Measurements from ENCODE around the gene TBC1D30. TPM values are rescaled to one million over a fixed set of nuclear protein-coding genes. Genes with fewer than 3 reads are reported as not detected.

Gene TBC1D30
- total and polyA plus RNA-seq, 9 of the 15 experiments (the other 6 are each of a cell fraction or from before 2014, with no cell fraction given): 0.07 to 0.55 (median 0.20) TPM; not detected in 1

- TF ChIP-seq MXD1 (CRISPR knock-in tag; IDR thresholded peaks at IDR 0.05; ENCODE audit: borderline replicate concordance, poor library complexity, severe bottlenecking) (no peak), ZNF551 (CRISPR knock-in tag; IDR thresholded peaks at IDR 0.05) (no peak), ZBTB7A (IDR thresholded peaks at IDR 0.05; ENCODE audit: borderline replicate concordance, control insufficient read depth, low read depth, low read length) (no peak), TCF7L2 (IDR thresholded peaks at IDR 0.05; ENCODE audit: low read depth, low read length) (no peak)
Measured at GRCh38 chr12:64813723-64814122, 10.7 kb upstream of the TBC1D30 start (continued).

GRCh38 chr12:64814432-64814831 lies 10.0 kb upstream of the TBC1D30 start:
- FAIRE-seq: no peak
- TF ChIP-seq ZBTB49 (CRISPR knock-in tag; IDR thresholded peaks at IDR 0.05; ENCODE audit: borderline replicate concordance) (no peak), ELK1 (CRISPR knock-in tag; IDR thresholded peaks at IDR 0.05) (no peak), C11orf30 (IDR thresholded peaks at IDR 0.05; ENCODE audit: low read depth) (no peak), CBX1 (IDR thresholded peaks at IDR 0.05; ENCODE audit: low read depth) (no peak), MXD1 (CRISPR knock-in tag; IDR thresholded peaks at IDR 0.05; ENCODE audit: borderline replicate concordance, poor library complexity, severe bottlenecking) (no peak), ZNF41 (CRISPR knock-in tag; conservative IDR thresholded peaks at IDR 0.05) (no peak), NCOA2 (IDR thresholded peaks at IDR 0.05; ENCODE audit: partially characterized antibody in 2 of 2) (no peak), FOXJ3 (CRISPR knock-in tag; IDR thresholded peaks at IDR 0.05) (no peak), NR2C1 (IDR thresholded peaks at IDR 0.05) (no peak), NR2C1 (tag; IDR thresholded peaks at IDR 0.05) (no peak), TFAM (CRISPR knock-in tag; conservative IDR thresholded peaks at IDR 0.05) (no peak), RBM34 (IDR thresholded peaks at IDR 0.05; ENCODE audit: borderline replicate concordance, insufficient read depth, low read length) (no peak)

More at GRCh38 chr12:64814432-64814831, 10.0 kb upstream of the TBC1D30 start:
- Histone ChIP-seq H3K27me3 (ENCODE audit: control insufficient read depth in 2 of 2, insufficient read depth in 2 of 2, low read length in 2 of 2) (peaks cover 0 to 24% of the 10 kb centered on the region in 2 experiments; a peak in 3 of 5 replicates), H2AFZ (ENCODE audit: low read depth, low read length) (no peak overlapping the region), H3K9me3 (replicated peaks; ENCODE audit: control insufficient read depth, insufficient read depth, low read depth, low read length) (no peaks in the 10 kb centered on the region), H3K36me3 (ENCODE audit: control insufficient read depth, insufficient read depth, low read length) (no peaks in the 10 kb centered on the region), H3K4me3 (no peak overlapping the region), H3K9me1 (ENCODE audit: control insufficient read depth, insufficient read depth, low read length) (no peaks in the 10 kb centered on the region), H3K79me2 (ENCODE audit: control insufficient read depth, insufficient read depth, low read length) (no peaks in the 10 kb centered on the region), H3K4me2 (ENCODE audit: insufficient read depth, low read length) (no peak overlapping the region), H3K27ac (ENCODE audit: extremely low read depth, low read depth, low read length) (no peak overlapping the region), H3K9ac (ENCODE audit: insufficient read depth in 1 of 2, low read depth in 2 of 2, low read length in 2 of 2) (no peak overlapping the region), H4K20me1 (replicated peaks; ENCODE audit: control insufficient read depth, insufficient read depth, low read length) (0 out of 2 replicates have a peak, but pooled peaks cover 4% of the 10 kb centered on the region), H3K4me1 (replicated peaks in 1 of 2; ENCODE audit: control insufficient read depth in 2 of 2, insufficient read depth in 2 of 2, low read length in 2 of 2) (no peaks in the 10 kb centered on the region)
- in situ Hi-C loops (cut with MboI) (no loop called here), intact Hi-C loops (cut with micrococcal nuclease) (no loop called here)
- WGBS (ENCODE audit: insufficient coverage, low coverage, missing lambda C conversion rate): 3% methylated on average over 2 of the region's 2 CpGs
- ChIA-PET POLR2A (no interaction called here), CTCF (ENCODE audit: low intra/inter-chr PET ratio) (no interaction called here)
- DNase-seq (ENCODE audit: extremely low read depth in 1 of 4, low spot score in 3 of 4) (no peak), ATAC-seq (no peak)
- no TSS peak for BruUV-seq (replicated peaks)
